Measurements from ENCODE around the gene GSN.

- no peak for TF ChIP-seq EGR1 (IDR thresholded peaks at IDR 0.05; ENCODE audit: low read depth in 2 of 2)
- TF ChIP-seq YY1 (IDR thresholded peaks at IDR 0.05), result no peak
- no peak for TF ChIP-seq RAD21 (IDR thresholded peaks at IDR 0.05)
- TF ChIP-seq CTCF (IDR thresholded peaks at IDR 0.05; ENCODE audit: low read depth, low read length, missing input control), result no peak
Measured at GRCh38 chr9:121242219-121242958, 25.6 kb upstream of the GSN start.
